Astrocyte (in vitro differentiated cells and primary cell): ENCODE measurements around the gene SPATC1L. TPM values are rescaled to one million over a fixed set of nuclear protein-coding genes. Genes with fewer than 3 reads are reported as not detected.

Experiments used
- DNase-seq: peaks from one replicate; pipeline ENCODE4 v3.0.0-alpha.2; 2010; ENCODE audit warnings: low read depth
- FAIRE-seq: peaks from 2 replicates; lab custom pipeline; 2011; peaks lifted over from hg19 to GRCh38; lab: Jason Lieb, UNC
- H2AFZ ChIP-seq: 2 replicates; pipeline ENCODE4 v1.6.0; 2012; ENCODE audit warnings: low read depth, low read length, inconsistent platforms
- H3K27ac ChIP-seq: 2 replicates; pipeline ENCODE4 v1.5.1; 2011; ENCODE audit warnings: low read depth, low read length, inconsistent platforms
- H3K27me3 ChIP-seq: 2 replicates; pipeline ENCODE4 v1.6.0; 2011; ENCODE audit warnings: low read length, inconsistent platforms; ENCODE audit not compliant: insufficient read depth
- H3K36me3 ChIP-seq: 2 replicates; pipeline ENCODE4 v1.5.1; 2011; ENCODE audit warnings: low read length, inconsistent platforms; ENCODE audit not compliant: insufficient read depth
- H3K4me1 ChIP-seq: 2 replicates; pipeline ENCODE4 v1.5.1; 2011; ENCODE audit warnings: low read length, inconsistent platforms; ENCODE audit not compliant: insufficient read depth
- H3K4me2 ChIP-seq: 2 replicates; pipeline ENCODE4 v1.6.0; 2012; ENCODE audit warnings: low read length, inconsistent platforms
- H3K4me3 ChIP-seq: 2 replicates; pipeline ENCODE4 v1.5.1; 2011; ENCODE audit warnings: low read depth, mild to moderate bottlenecking, low read length, inconsistent platforms; ENCODE audit not compliant: insufficient read depth
- H3K79me2 ChIP-seq: 2 replicates; pipeline ENCODE4 v1.6.0; 2012; ENCODE audit warnings: mild to moderate bottlenecking, low read length, inconsistent platforms; ENCODE audit not compliant: insufficient read depth
- H3K9ac ChIP-seq: 2 replicates; pipeline ENCODE4 v1.6.0; 2012; ENCODE audit warnings: mild to moderate bottlenecking, low read length, inconsistent platforms
- H3K9me3 ChIP-seq: 2 replicates; pipeline ENCODE4 v1.5.1; 2012; ENCODE audit warnings: low read depth, mild to moderate bottlenecking, low read length, inconsistent platforms; ENCODE audit not compliant: insufficient read depth
- H4K20me1 ChIP-seq: 2 replicates; pipeline ENCODE4 v1.6.0; 2012; ENCODE audit warnings: low read length, inconsistent platforms; ENCODE audit not compliant: insufficient read depth
- H3K27ac Mint-ChIP-seq: one replicate; pipeline ENCODE4 v1.8.0; 2021; ENCODE audit warnings: mild to moderate bottlenecking, mixed read lengths; ENCODE audit not compliant: unreplicated experiment
- H3K27me3 Mint-ChIP-seq: one replicate; pipeline ENCODE4 v1.8.0; 2021; ENCODE audit warnings: low read depth, mixed read lengths; ENCODE audit not compliant: unreplicated experiment
- H3K36me3 Mint-ChIP-seq: one replicate; pipeline ENCODE4 v1.8.0; 2021; ENCODE audit warnings: low read depth, mixed read lengths; ENCODE audit not compliant: unreplicated experiment
- H3K4me1 Mint-ChIP-seq: one replicate; pipeline ENCODE4 v1.8.0; 2021; ENCODE audit warnings: low read depth, mixed read lengths; ENCODE audit not compliant: unreplicated experiment
- H3K4me3 Mint-ChIP-seq: one replicate; pipeline ENCODE4 v1.8.0; 2021; ENCODE audit warnings: mild to moderate bottlenecking, moderate library complexity, mixed read lengths; ENCODE audit not compliant: unreplicated experiment
- H3K9me3 Mint-ChIP-seq: one replicate; pipeline ENCODE4 v1.8.0; 2021; ENCODE audit warnings: mild to moderate bottlenecking, mixed read lengths; ENCODE audit not compliant: unreplicated experiment
- EZH2 ChIP-seq: IDR thresholded peaks from 2 replicates; pipeline ENCODE4 v1.6.1; 2012; ENCODE audit warnings: mild to moderate bottlenecking, low read length, inconsistent platforms; ENCODE audit not compliant: insufficient read depth
- total RNA-seq: library from RNA; stranded (reverse); gene quantifications from 2 replicates; pipeline ENCODE4 v1.2.1, GENCODE V29; 2021
- TF ChIP-seq, protein P1 (sequence below): IDR thresholded peaks from 2 replicates; pipeline ENCODE4 v1.5.1; 2011; ENCODE audit warnings: low read depth, mild to moderate bottlenecking, inconsistent platforms, low read length, moderate library complexity; ENCODE audit not compliant: insufficient read depth

The SPATC1L gene
- total RNA-seq, 1 donor from 2014 or later = 17.8 TPM

- Mint-ChIP-seq H3K4me3 (no peak overlapping the region), H3K4me1 (no peaks in the 10 kb centered on the region), H3K9me3 (peaks cover 4% of the 10 kb centered on the region), H3K27me3 (no peaks in the 10 kb centered on the region), H3K36me3 (peaks cover 13% of the 10 kb centered on the region), H3K27ac (no peak overlapping the region)
- DNase-seq = no peak
- no peak overlapping the region for H3K9ac ChIP-seq
- H3K4me3 ChIP-seq = no peak overlapping the region
- H3K27me3 ChIP-seq = peaks cover 8% of the 10 kb centered on the region
- TF ChIP-seq, protein P1, sequence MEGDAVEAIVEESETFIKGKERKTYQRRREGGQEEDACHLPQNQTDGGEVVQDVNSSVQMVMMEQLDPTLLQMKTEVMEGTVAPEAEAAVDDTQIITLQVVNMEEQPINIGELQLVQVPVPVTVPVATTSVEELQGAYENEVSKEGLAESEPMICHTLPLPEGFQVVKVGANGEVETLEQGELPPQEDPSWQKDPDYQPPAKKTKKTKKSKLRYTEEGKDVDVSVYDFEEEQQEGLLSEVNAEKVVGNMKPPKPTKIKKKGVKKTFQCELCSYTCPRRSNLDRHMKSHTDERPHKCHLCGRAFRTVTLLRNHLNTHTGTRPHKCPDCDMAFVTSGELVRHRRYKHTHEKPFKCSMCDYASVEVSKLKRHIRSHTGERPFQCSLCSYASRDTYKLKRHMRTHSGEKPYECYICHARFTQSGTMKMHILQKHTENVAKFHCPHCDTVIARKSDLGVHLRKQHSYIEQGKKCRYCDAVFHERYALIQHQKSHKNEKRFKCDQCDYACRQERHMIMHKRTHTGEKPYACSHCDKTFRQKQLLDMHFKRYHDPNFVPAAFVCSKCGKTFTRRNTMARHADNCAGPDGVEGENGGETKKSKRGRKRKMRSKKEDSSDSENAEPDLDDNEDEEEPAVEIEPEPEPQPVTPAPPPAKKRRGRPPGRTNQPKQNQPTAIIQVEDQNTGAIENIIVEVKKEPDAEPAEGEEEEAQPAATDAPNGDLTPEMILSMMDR = no peak
- no peak for TF ChIP-seq EZH2
- H3K27ac ChIP-seq = no peak overlapping the region
- no peaks in the 10 kb centered on the region for H3K4me1 ChIP-seq
- no peaks in the 10 kb centered on the region for H3K36me3 ChIP-seq
- no peaks in the 10 kb centered on the region for H3K79me2 ChIP-seq
- H4K20me1 ChIP-seq = no peaks in the 10 kb centered on the region
- H3K9me3 ChIP-seq = no peaks in the 10 kb centered on the region
- H2AFZ ChIP-seq = no peak overlapping the region
- no peak overlapping the region for H3K4me2 ChIP-seq
- FAIRE-seq = no peak
Measured at GRCh38 chr21:46160657-46160906, 23.7 kb downstream of the SPATC1L start.

DNA sequence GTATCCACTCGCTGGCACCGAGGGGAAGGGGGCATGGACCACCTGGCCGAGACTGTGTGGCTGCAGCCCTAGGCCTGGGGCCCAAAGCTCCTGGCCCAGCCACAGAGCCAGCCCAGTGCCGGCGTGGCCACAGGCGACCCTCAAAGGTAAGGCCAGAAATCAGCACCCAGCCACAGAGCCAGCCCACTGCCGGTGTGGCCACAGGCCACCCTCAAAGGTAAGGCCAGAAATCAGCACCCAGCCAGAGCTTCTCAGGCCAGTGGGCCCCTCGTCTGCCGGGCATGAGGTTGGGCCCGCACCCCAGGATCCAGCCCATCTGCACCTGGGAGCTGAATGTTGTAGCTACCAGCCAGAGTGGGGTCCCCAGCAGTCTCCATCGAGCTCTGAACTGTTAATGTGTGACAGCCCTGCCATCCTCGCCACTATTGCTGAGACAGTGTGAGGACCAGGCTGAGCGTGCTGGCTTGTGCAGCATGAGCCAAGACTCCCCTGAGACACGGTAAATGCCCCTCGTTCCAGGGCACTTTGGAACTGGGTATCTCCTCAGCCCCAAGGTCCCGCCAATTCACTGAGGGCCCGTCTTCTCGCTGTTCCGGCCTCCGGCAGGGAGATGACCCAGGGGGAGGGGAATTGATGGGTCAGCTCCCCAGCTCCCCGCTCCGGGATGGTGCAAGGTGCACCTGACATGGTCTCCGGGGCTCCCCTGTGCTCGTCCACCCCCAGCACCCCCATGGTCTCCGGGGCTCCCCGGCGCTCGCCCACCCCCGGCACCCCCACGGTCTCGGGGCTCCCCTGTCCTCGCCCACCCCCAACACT is 24.2 kb downstream of the SPATC1L start:
- H3K4me2 ChIP-seq = no peak overlapping the region
- no peak overlapping the region for H3K4me3 ChIP-seq
- no peaks in the 10 kb centered on the region for H3K36me3 ChIP-seq
- H3K9ac ChIP-seq = no peak overlapping the region
- no peaks in the 10 kb centered on the region for H3K27me3 Mint-ChIP-seq
- H3K4me1 Mint-ChIP-seq = no peaks in the 10 kb centered on the region
- H2AFZ ChIP-seq = no peak overlapping the region
- no peaks in the 10 kb centered on the region for H3K4me1 ChIP-seq
- no peak overlapping the region for H3K27ac ChIP-seq
- peaks cover 3% of the 10 kb centered on the region for H3K9me3 Mint-ChIP-seq
- H3K9me3 ChIP-seq = no peaks in the 10 kb centered on the region
- peaks cover 8% of the 10 kb centered on the region for H3K27me3 ChIP-seq
- no peak for FAIRE-seq
- no peak for DNase-seq
- H3K4me3 Mint-ChIP-seq = no peak overlapping the region
- no peaks in the 10 kb centered on the region for H3K79me2 ChIP-seq
- TF ChIP-seq EZH2 = no peak
- TF ChIP-seq, protein P1 = no peak
- H3K27ac Mint-ChIP-seq = no peak overlapping the region
- peaks cover 11% of the 10 kb centered on the region for H3K36me3 Mint-ChIP-seq
- H4K20me1 ChIP-seq = no peaks in the 10 kb centered on the region

DNA sequence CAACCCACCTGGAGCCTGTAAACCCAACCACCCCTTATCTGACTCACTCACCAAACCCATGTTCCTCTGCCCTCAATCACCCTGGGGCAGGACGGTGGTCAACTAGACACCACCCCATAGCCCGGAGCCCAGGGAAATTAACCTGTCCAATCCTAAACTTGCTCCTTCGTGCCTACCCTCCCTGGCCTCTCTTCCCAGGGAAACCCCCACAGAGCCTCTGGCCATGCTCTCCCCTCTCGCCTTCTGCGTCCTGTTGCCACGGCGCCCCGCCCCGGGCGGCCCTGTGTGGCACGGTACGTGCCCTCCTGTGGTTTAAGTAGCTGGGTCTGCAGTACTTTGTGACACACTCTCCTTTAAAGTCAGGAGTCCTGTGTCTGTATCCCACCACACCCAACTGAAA is 24.9 kb downstream of the SPATC1L start:
- Mint-ChIP-seq H3K36me3 (peaks cover 11% of the 10 kb centered on the region), H3K4me3 (no peak overlapping the region), H3K4me1 (no peaks in the 10 kb centered on the region), H3K27me3 (no peaks in the 10 kb centered on the region), H3K27ac (peak overlapping the region; percentile 18), H3K9me3 (peaks cover 3% of the 10 kb centered on the region)
- FAIRE-seq (no peak), DNase-seq (no peak)
- Histone ChIP-seq H3K9me3 (no peaks in the 10 kb centered on the region), H3K4me3 (no peak overlapping the region), H3K36me3 (no peaks in the 10 kb centered on the region), H2AFZ (no peak overlapping the region), H3K4me1 (no peaks in the 10 kb centered on the region), H3K27me3 (peaks cover 8% of the 10 kb centered on the region), H4K20me1 (no peaks in the 10 kb centered on the region), H3K27ac (no peak overlapping the region), H3K4me2 (no peak overlapping the region), H3K9ac (no peak overlapping the region), H3K79me2 (no peaks in the 10 kb centered on the region)
- no peak for TF ChIP-seq EZH2
- TF ChIP-seq, protein P1 = no peak
